IPS-NIHi7 (cell line): Measurements from ENCODE around the gene EHD3.
"Not testable (repeated sequence)": the region's sequence is repeated elsewhere in the genome, so short reads cannot be mapped to it uniquely, and the experiment has no call there.

Experiments used
- DNase-seq: peaks from one replicate; pipeline ENCODE4 v3.0.0; 2012; ENCODE audit warnings: mixed read lengths; ENCODE audit errors: extremely low spot score

Gene EHD3

DNA sequence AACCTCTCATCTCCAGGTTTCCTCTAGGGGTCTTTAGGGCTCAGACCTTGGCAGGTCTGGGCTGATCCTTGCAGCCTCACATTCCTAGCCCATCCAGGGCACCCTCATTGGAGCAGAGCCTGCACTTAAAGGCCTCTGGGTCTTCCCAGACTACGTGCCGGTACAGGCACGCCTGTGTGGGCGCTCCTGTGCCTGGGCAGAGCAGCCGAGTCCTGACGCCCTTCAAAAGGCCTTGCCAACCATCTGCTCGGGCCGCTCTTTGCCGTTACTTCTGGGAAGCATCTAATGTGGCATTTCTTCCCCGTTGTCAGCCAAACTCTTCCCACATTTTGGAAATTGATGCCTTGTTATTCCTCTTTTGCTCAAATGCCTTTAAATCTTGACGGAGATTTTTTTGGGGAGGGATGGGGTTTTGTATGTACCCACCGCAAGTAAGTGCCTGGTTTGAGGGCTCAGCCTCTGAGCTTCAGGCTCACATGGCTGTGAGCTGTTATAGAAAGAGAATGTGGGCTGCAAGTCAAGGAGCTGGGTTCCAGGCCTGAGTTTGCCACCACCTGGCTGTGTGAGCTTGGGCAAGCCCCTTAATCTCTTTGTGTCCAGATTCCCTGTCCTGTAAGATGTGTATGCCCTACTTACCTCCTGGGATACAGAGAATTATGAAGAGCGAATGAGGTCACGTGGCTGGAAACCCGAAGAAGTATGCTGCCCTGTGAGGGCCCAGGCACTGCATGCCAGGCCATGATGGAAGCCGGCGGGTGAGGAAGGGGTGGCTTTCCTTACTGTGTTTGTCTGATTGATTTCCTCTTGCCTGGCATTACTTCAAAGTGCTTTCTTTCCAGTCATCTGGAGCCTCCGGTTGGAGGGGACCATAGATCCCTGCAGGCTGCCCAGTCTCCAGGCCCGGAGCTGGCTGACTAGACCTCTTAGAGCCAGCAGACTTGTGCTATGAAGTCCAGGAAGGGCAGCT, 20.6 kb downstream of the EHD3 start:
- DNase-seq: no peak

GRCh38 chr2:31255911-31256571, 22.1 kb downstream of the EHD3 start:
- DNase-seq: no peak

- DNase-seq: peak; percentile 38
These were observed 22.8 kb downstream of the EHD3 start for GRCh38 chr2:31256611-31257382.

DNA sequence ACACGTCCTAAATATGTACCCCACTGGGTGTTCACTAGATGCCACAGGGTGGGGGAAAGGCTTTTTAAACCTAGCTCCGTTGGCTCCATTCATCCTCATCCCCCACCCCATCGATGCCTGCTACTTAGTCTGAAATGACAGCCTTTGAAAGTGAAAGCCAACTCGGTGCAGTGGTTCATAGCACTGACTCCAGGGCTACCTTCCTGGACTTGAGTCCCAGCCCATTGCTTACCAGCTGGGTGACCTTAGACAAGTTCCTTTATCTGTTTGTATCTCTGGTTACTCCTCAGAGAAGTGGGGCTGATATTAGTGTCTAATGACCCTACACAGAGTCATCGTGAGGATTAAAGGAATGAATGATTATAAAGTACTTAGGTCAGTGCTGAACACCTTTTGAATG, 24.4 kb downstream of the EHD3 start:
- DNase-seq: no peak

- DNase-seq: no peak
These were observed 25.1 kb downstream of the EHD3 start for GRCh38 chr2:31259075-31259474.

- DNase-seq: no peak
These were observed 26.9 kb downstream of the EHD3 start for GRCh38 chr2:31260870-31261269.

GRCh38 chr2:31263636-31264190, 29.8 kb downstream of the EHD3 start:
- no peak for DNase-seq

DNA sequence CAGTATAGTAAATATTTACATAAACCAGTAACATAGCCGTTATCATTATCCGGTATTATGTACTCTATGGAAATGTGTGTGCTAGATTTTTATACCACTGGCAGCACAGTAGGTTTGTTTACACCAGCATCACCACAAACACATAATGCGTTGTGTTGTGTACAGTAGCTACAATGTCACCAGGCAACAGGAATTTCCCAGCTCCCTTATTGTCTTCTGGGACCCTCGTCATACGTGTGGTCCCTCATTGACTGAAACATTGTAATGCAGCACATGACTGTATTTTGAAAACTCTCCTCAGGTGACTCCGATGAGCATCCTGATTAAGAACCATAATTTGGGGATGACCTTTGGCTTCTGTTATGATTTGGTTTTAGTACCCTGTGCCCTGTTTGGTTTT, 31.3 kb downstream of the EHD3 start:
- no peak for DNase-seq

- no peak for DNase-seq
These were observed 32.9 kb downstream of the EHD3 start for GRCh38 chr2:31266804-31267203.

DNA sequence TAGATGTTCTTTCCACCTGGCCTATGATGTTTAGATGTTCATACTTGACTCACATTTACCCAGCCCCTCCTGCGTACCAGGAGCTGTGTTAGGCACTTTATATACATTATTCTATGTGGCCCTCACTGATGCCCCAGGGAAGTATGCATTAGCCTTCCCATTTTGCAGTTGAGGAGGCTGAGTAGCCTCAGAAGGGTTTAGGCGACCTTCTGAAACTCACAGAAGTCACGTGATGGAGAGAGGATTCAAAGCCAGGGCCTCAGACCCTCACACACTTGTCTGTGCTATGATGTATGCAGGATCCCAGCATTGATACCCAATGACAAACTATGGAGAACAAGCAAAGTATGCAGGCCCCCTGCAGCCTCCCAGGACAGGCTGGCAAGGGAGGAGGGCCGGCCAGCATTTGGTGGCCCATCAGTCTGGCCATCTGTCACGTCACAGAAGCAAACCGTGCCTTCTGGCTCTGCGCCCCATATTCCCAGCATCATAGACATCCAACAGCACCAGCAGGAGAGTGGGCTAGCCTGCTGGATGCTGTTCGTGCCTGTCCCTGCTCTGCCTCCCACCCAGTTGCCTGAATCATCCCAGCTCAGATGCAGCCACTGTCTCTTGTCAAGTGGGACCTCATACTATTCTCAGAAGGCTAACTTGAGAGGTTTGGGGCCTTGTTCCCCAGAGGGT, 33.6 kb downstream of the EHD3 start:
- no peak for DNase-seq

- DNase-seq: peak; percentile 63
These were observed 34.4 kb downstream of the EHD3 start for GRCh38 chr2:31268344-31268743.

GRCh38 chr2:31269087-31269486, 35.1 kb downstream of the EHD3 start:
- DNase-seq: no peak

DNA sequence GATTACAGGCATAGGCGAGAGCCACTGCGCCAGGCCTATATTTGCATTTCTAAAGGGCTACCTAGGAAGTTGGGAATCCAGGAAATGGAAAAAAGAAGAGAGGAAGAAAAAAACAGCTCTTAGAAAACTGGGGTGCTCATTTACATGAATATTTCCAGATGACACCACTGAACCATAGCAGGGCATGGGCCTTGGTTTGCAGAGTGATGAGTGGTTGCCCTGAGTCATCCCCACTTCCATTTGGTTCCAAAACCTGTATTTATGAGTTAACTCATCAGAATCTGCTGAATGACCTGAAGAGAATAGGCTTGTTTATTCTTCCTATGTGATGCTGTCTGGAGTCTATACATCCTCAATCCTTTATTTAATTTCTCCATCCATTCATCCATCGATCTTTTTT, 36.2 kb downstream of the EHD3 start:
- no peak for DNase-seq

GRCh38 chr2:31270822-31271231, 36.9 kb downstream of the EHD3 start:
- no peak for DNase-seq

DNA sequence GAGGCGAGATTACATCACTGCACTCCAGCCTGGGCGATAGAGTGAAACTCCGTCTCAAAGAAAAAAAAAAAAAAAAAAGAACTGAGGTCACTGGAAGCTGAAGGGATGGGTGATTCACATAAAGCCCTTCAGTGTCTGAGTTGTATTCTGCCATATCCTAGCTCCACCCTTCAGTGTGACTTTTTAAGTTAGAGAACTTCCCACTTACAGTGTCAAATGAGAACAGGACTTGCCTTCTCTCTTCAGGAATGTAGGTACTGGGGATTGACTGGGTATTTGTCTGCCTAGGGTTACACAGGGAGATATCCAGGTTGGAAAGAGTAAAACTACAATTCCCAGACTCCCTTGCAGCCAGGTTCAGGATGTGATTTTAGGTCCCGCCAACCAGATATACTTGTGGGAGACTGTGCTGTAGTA, 37.9 kb downstream of the EHD3 start:
- DNase-seq: no peak

DNA sequence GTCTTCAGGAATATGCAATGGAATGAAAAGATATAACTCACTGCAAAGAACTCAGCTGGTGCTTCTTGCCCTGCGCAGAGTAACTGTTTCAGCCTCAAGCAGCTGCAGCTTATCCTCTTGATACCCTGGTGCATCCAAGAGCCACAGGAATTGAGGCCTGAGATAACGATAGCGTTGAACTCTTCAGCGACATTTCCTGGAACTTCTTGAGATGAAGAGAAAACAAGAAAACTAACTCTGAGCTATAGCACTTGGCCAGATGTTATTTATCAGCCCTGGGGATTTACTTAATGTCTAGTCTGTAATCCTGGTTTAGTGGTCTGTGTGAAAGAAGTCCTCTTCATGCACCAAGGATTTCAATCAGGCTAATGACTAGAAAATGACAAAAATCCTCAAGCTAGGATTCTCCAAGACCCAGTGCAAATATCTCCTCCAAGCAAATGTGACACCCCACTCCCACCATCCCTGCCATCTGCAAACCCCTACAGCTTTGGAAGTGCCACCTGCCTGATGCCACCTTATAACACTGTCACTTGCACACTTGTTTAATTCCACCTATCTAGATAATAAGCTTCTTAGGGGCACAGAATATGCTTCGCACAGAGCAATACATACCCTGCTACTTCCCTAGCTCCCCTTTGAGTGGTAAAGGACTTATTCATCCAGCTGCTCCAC, 40.6 kb downstream of the EHD3 start:
- DNase-seq: no peak

DNA sequence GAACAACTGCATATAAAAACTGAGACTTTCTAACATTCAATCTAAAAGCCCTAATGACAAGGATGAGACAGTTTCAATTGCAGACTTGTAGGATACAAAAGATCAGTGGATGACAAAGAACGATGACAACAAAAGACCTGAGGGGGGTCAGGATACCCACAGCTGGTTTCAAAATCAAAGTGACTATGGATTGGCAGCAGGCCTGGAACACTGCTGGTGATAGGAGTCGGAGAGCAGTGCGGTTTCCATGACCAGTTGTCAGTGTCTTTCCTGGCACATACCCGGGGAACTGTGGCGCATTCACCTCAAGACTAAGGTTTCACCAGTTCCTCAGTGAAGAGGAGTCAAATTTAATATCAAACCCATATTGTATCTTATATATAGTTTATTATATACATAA, 42.0 kb downstream of the EHD3 start:
- DNase-seq: no peak

- no peak for DNase-seq
These were observed 43.7 kb downstream of the EHD3 start for GRCh38 chr2:31277621-31278020.

DNA sequence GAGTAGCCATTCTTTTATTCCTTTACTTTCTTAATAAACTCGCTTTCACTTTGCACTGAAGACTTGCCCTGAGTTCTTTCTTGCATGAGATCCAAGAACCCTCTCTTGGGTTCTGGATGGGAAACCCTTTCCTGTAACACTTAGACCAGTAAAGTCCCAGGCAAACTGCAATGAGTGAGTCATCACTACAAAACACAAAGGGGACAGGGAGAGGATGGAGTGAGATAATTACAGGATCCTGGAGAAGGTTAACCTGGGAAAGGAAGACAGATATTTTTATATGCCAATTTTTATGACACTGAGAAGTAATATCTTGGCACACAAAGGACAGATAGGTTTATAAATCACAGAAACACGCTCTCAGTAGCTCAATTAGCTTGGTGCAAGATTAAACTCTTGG, 48.7 kb downstream of the EHD3 start:
- no peak for DNase-seq

DNA sequence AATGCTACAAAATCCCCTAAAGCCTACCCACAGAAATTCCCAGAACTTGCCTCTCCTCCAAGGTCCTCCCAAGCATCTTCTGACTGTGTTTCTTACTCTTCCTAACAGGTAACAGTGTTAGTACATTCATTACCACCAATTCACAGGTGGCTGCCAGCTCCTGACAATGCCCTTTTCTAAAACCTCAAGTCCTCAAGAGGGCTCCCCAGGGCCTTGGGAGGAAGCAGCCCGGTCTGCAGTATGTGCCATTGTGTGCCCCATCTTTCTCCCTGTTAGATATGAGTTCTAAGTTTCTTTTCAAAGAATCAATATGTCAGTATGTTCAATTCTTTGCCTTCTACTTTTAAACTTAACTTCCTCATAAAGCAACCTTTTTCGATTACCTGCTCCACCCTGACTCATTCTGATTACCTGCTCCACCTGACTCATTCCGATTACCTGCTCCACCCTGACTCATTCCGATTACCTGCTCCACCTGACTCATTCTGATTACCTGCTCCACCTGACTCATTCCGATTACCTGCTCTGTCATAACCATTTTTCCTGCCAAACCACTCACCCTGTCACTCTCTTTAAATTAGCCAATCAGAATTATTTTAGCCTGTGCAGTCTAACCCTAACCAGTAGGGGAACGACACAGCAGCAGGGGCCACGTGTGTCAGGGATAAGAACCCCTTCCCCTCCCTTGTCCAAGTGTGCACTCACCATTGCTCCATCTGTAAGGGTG, 49.4 kb downstream of the EHD3 start:
- not testable (repeated sequence) for DNase-seq
